GM21619 (cell line): Measurements from ENCODE around the gene PPL.
"Not testable (repeated sequence)": the region's sequence is repeated elsewhere in the genome, so short reads cannot be mapped to it uniquely, and the experiment has no call there.

Experiments
- ATAC-seq: cut with Tn5 transposase; IDR thresholded peaks from one replicate; pipeline ENCODE4 v1.9.1; 2021; ENCODE audit not compliant: unreplicated experiment

The PPL gene

GRCh38 chr16:4935241-4935855 is 1.6 kb downstream of the PPL start:
- no peak for ATAC-seq

- no peak for ATAC-seq
Measured at GRCh38 chr16:4934591-4934990, 2.4 kb downstream of the PPL start.

GRCh38 chr16:4933871-4934395 is 3.0 kb downstream of the PPL start:
- no peak for ATAC-seq

GRCh38 chr16:4933433-4933832 is 3.5 kb downstream of the PPL start:
- ATAC-seq: no peak

DNA sequence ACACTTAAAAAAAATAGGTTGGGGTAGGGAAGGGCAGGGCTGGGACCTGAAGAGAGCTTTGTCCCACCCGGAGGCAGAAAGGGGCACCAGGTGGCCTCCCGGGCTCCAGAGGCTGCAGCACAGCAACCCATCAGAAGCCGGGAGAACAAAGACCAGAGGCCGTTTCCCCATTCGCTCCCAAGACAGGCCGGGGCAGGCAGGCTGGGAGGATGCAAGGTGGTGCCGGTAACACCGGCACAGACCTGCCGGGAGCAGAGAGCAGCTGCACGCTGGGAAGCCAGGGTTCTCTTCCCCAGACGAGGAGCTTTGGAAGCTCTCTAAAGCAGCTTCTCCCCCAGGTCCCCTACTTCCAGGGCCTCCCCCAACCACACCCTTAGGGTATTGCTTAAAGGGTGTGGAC is 5.6 kb downstream of the PPL start:
- no peak for ATAC-seq

- ATAC-seq: not testable (repeated sequence)
Measured at GRCh38 chr16:4929619-4930018, 7.3 kb downstream of the PPL start.

DNA sequence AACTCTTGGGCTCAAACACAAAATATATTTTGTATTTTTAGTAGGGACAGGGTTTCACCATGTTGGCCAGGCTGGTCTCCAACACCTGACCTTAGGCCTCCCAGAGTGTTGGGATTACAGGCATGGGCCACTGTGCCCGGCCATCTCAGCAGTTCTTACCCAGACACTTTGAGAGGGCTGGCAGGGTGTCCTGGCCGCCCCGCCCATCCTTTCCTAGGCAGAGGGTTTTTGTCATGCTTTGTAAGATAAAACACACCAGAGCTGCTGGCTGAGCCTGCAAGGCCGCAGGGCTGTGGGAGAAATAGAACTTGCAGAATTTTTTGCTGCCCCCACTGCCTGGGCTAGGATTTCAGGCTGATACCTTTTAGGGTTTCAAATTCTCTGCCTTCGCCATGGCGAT is 8.7 kb downstream of the PPL start:
- ATAC-seq: no peak

- ATAC-seq: no peak
Measured at GRCh38 chr16:4927661-4928060, 9.3 kb downstream of the PPL start.

- no peak for ATAC-seq
Measured at GRCh38 chr16:4926928-4927327, 10.0 kb downstream of the PPL start.

GRCh38 chr16:4925791-4926190 is 11.2 kb downstream of the PPL start:
- ATAC-seq: no peak

GRCh38 chr16:4925293-4925607 is 11.7 kb downstream of the PPL start:
- no peak for ATAC-seq

GRCh38 chr16:4924593-4925292 is 12.2 kb downstream of the PPL start:
- no peak for ATAC-seq

GRCh38 chr16:4923853-4924252 is 13.1 kb downstream of the PPL start:
- ATAC-seq: no peak

DNA sequence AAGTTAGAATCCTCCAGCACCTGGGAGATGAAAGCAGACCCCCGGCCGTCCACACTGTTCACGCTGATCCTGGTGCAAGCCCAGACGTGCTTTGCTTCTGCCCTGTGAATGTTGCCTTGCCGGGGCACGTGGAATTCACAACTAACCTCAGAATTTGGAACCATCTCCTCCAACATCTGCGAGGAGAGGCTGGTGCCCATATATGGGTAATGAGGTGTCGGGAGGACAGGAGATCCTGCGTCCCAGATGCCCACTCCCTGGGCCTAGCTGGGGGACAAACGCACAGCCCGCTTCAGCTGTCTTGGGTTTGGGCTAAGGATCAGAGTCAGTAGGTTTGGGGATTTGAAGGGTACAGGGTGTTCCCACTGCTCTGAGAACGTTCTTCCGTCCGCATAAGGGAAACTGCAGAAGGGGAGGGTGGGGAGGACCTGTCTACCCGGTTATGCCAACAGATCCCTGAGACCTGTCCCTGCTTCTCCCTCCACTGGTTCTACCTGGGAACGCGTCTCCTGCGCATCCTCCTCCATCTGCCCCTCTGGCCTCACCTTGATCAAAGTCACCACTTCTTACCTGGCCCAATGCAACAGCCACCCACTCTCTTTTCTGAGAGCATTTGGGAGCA is 14.1 kb downstream of the PPL start:
- no peak for ATAC-seq

DNA sequence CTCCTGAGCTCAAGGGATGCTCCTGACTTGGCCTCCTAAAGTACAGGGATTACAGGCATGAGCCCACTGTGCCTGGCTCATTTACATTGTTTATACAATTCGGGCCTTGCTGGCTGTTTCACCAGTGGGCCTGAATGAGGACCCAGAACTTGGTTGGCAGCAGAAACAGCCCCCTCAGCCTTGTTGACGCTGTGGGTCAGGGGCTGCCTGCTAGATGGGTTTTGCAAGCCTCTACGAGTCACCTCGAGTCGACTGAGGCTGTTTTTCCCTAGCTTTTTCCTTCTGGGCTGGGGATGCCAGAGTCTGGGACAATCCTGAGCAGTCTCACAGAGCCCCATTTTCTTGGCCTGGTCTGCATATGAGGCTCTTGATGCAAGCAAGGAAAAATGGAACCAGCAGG is 16.1 kb downstream of the PPL start:
- no peak for ATAC-seq

- no peak for ATAC-seq
Measured at GRCh38 chr16:4918781-4919251, 18.1 kb downstream of the PPL start.

GRCh38 chr16:4917117-4917516 is 19.8 kb downstream of the PPL start:
- no peak for ATAC-seq

DNA sequence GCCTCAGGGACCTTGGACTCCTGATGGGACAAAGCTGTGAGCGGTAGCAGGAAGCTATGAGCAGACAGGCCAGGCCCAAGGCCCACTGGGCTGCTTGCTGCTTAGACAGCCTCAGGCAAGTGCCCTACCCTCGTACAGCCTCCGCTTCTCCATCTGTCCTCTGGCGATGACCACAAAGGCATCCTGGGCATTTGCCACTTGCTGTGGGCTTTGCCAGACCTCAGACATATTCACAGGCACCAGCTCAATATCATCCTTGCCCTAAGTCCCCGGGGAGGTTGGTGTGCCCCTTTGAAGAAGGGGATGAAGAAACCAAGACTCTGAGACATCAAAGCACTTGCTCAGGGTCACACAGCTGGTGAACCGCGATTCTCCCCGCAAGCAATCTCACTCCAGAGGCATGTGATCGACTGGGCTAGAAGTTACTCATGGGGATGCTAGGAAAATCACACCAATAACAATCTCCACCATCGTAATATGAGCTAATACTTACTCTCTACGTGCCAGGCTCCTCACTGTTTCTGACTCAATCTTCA is 21.7 kb downstream of the PPL start:
- no peak for ATAC-seq

- ATAC-seq: no peak
Measured at GRCh38 chr16:4914528-4915225, 22.3 kb downstream of the PPL start.

DNA sequence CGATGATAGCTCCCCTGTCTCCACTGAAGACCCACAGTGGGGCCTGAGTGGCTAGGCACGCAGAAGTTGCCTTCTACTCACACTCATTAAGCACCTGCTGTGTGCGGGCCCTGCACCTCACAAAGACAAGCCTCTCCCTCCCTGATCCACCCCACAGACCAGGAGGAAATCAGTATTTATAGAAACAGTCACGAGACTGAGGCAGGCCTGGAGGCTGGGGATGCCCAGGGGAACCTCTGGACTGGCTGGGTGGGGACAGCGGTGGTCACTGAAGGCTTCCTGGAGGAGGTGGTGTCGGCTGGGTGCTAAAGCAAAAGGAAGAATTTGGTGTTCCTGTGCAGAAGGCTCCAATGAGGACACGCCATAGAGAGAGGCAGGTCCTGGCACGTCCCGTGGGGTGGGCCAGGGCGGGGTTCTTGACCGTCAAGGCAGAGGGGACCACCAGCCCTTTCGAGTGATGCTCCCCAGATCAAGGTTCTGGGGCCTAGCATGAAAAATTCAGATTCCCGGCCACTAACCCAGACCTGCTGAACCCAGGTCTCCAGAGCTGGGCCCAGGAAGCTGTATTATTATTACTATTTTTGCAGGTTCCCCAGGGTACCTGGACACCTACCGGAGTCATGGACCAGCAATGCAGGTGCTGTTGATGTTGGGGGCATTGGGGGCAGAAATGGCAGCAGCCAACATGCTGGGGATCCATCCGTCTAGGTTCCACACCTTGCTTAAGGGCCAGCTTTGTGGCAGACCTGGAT is 23.0 kb downstream of the PPL start:
- no peak for ATAC-seq
